ENCODE results near the gene CDC42EP3. TPM values are rescaled to one million over a fixed set of nuclear protein-coding genes. Genes with fewer than 3 reads are reported as not detected.

The CDC42EP3 gene
- total RNA-seq, 2 donors from 2014 or later: 42.2 to 57.4 TPM

DNA sequence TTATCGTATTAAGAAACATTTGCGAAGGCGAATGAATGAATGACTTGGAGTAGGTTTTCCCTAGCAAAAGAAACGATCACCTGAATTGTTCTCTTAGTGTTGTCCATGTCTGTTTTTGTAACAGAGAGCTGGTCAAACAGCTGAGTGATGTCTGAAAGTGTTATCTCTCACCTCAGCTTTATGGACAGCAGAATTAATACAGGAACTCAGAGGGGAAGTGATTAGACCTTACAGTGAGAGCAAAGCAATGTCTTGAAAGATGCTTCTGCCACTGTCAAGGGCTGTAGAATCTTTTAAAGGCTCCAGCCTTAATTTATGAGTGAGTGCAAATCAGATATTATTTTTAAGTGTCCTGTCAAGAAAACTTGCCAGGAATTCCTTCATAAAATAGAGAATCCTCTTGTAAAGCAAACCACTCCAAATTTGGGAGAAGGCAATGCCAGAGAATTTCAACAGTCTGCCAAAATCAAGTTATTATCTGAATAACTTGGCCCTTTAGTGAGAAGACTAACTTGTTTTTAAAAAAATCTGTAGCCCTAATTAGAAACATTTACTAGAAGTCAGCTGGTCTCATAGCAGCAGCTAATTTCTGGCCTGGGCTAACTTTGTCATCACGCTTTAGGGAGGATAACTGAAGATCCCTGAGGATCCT is 60.7 kb downstream of the CDC42EP3 start:
- ATAC-seq (ENCODE audit: insufficient number of reproducible peaks, low FRiP score, low read depth) (no peak), DNase-seq (ENCODE audit: low spot score) (no peak)
- Histone ChIP-seq H3K4me1 (ENCODE audit: control insufficient read depth in 1 of 2, low read depth in 2 of 2) (peaks cover 33 to 50% of the 10 kb centered on the region in 2 donors), H3K27me3 (replicated peaks; ENCODE audit: insufficient read depth) (no peaks in the 10 kb centered on the region), H3K4me3 (no peak overlapping the region), H3K27ac (peak overlapping the region; percentile 34 to 70), H3K36me3 (no peaks in the 10 kb centered on the region), H3K9me3 (no peaks in the 10 kb centered on the region)
- TF ChIP-seq, protein P1, sequence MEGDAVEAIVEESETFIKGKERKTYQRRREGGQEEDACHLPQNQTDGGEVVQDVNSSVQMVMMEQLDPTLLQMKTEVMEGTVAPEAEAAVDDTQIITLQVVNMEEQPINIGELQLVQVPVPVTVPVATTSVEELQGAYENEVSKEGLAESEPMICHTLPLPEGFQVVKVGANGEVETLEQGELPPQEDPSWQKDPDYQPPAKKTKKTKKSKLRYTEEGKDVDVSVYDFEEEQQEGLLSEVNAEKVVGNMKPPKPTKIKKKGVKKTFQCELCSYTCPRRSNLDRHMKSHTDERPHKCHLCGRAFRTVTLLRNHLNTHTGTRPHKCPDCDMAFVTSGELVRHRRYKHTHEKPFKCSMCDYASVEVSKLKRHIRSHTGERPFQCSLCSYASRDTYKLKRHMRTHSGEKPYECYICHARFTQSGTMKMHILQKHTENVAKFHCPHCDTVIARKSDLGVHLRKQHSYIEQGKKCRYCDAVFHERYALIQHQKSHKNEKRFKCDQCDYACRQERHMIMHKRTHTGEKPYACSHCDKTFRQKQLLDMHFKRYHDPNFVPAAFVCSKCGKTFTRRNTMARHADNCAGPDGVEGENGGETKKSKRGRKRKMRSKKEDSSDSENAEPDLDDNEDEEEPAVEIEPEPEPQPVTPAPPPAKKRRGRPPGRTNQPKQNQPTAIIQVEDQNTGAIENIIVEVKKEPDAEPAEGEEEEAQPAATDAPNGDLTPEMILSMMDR (IDR thresholded peaks at IDR 0.05): no peak

DNA sequence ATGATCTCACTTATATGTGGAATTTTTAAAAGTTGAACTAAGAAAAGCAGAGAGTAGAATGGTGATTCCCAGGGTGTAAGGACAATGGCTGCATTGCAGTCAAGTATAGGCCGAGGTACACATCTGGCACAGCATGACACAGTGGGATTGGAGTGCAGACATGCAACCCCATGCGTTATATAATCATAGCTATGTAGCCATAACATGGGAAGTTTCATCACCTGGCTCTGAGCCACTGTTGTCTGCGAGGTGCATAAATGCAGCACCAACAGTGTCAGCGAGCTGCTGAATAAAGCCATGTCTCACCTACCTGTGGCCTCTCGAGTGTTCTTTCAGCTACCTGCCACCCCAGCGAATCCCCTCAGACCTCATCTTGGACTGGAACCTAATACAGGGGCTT is 61.7 kb downstream of the CDC42EP3 start:
- Histone ChIP-seq H3K27ac (no peak overlapping the region), H3K4me1 (ENCODE audit: control insufficient read depth in 1 of 2, low read depth in 2 of 2) (peaks cover 28 to 40% of the 10 kb centered on the region in 2 donors), H3K36me3 (no peaks in the 10 kb centered on the region), H3K9me3 (no peaks in the 10 kb centered on the region), H3K4me3 (no peak overlapping the region), H3K27me3 (replicated peaks; ENCODE audit: insufficient read depth) (no peaks in the 10 kb centered on the region)
- no peak for DNase-seq (ENCODE audit: low spot score)
- TF ChIP-seq, protein P1 (IDR thresholded peaks at IDR 0.05): no peak
- ATAC-seq (ENCODE audit: insufficient number of reproducible peaks, low FRiP score, low read depth): no peak

- no peak overlapping the region for H3K27ac ChIP-seq
- H3K36me3 ChIP-seq: no peaks in the 10 kb centered on the region
- ATAC-seq (ENCODE audit: insufficient number of reproducible peaks, low FRiP score, low read depth) (no peak), DNase-seq (ENCODE audit: low spot score) (no peak)
- no peak overlapping the region for H3K4me3 ChIP-seq
- no peaks in the 10 kb centered on the region for H3K9me3 ChIP-seq
- H3K4me1 ChIP-seq (ENCODE audit: control insufficient read depth in 1 of 2, low read depth in 2 of 2): peaks cover 10 to 15% of the 10 kb centered on the region in 2 donors
- H3K27me3 ChIP-seq (replicated peaks; ENCODE audit: insufficient read depth): no peaks in the 10 kb centered on the region
- TF ChIP-seq, protein P1 (IDR thresholded peaks at IDR 0.05): no peak
These were observed 66.7 kb downstream of the CDC42EP3 start for GRCh38 chr2:37604716-37605115.

GRCh38 chr2:37602702-37603101 is 68.7 kb downstream of the CDC42EP3 start:
- ATAC-seq (ENCODE audit: insufficient number of reproducible peaks, low FRiP score, low read depth): no peak
- TF ChIP-seq, protein P1 (IDR thresholded peaks at IDR 0.05): no peak
- Histone ChIP-seq H3K4me3 (no peak overlapping the region), H3K27ac (no peak overlapping the region), H3K4me1 (ENCODE audit: control insufficient read depth in 1 of 2, low read depth in 2 of 2) (peaks cover 10 to 15% of the 10 kb centered on the region in 2 donors), H3K36me3 (no peaks in the 10 kb centered on the region), H3K27me3 (replicated peaks; ENCODE audit: insufficient read depth) (no peaks in the 10 kb centered on the region), H3K9me3 (no peaks in the 10 kb centered on the region)
- no peak for DNase-seq (ENCODE audit: low spot score)

- Histone ChIP-seq H3K9me3 (no peaks in the 10 kb centered on the region), H3K27ac (no peak overlapping the region), H3K4me1 (ENCODE audit: control insufficient read depth in 1 of 2, low read depth in 2 of 2) (peaks cover 10 to 15% of the 10 kb centered on the region in 2 donors), H3K27me3 (replicated peaks; ENCODE audit: insufficient read depth) (no peaks in the 10 kb centered on the region), H3K36me3 (no peaks in the 10 kb centered on the region), H3K4me3 (peak overlapping the region; percentile 34)
- TF ChIP-seq, protein P1 (IDR thresholded peaks at IDR 0.05): no peak
- DNase-seq (ENCODE audit: low spot score) (no peak), ATAC-seq (ENCODE audit: insufficient number of reproducible peaks, low FRiP score, low read depth) (no peak)
These were observed 69.4 kb downstream of the CDC42EP3 start for GRCh38 chr2:37602040-37602439.

All from thoracic aorta (tissue), 2 donors.